NCI-H748 (cell line): ENCODE data around the gene COPS3.
"Not testable (repeated sequence)": the region's sequence is repeated elsewhere in the genome, so short reads cannot be mapped to it uniquely, and the experiment has no call there.

ENCODE experiments used
- DNase-seq: peaks from one replicate; lab custom pipeline; 2025; ENCODE audit not compliant: unreplicated experiment; lab: John Stamatoyannopoulos, UW

Gene COPS3

GRCh38 chr17:17303010-17303846 lies 22.2 kb upstream of the COPS3 start, which contains the start of gene NT5M:
Gene NT5M (plus strand): TSS chr17:17303373. CDS start chr17:17303551, 178 bp downstream.
- DNase-seq = peak; percentile 97

GRCh38 chr17:17301659-17302058 lies 20.6 kb upstream of the COPS3 start:
- not testable (repeated sequence) for DNase-seq

- DNase-seq = peak; percentile 25
Observed at GRCh38 chr17:17300624-17301568, 19.9 kb upstream of the COPS3 start.

- no peak for DNase-seq
Observed at GRCh38 chr17:17298108-17298507, 17.1 kb upstream of the COPS3 start.

GRCh38 chr17:17297217-17297616 lies 16.2 kb upstream of the COPS3 start:
- DNase-seq = no peak

GRCh38 chr17:17295141-17295540 lies 14.1 kb upstream of the COPS3 start:
- DNase-seq = no peak

GRCh38 chr17:17289701-17290100 lies 8.7 kb upstream of the COPS3 start:
- DNase-seq = no peak

- DNase-seq = no peak
Observed at GRCh38 chr17:17289086-17289485, 8.0 kb upstream of the COPS3 start.

GRCh38 chr17:17285951-17286350 lies 4.9 kb upstream of the COPS3 start:
- DNase-seq = no peak

- no peak for DNase-seq
Observed at GRCh38 chr17:17279316-17279715, 1.7 kb downstream of the COPS3 start.

- DNase-seq = not testable (repeated sequence)
Observed at GRCh38 chr17:17277431-17277830, 3.6 kb downstream of the COPS3 start.

- no peak for DNase-seq
Observed at GRCh38 chr17:17275971-17276370, 5.1 kb downstream of the COPS3 start.

GRCh38 chr17:17269926-17270773 lies 10.9 kb downstream of the COPS3 start:
- DNase-seq = no peak

- DNase-seq = no peak
Observed at GRCh38 chr17:17264430-17264829, 16.6 kb downstream of the COPS3 start.

GRCh38 chr17:17258998-17259397 lies 22.0 kb downstream of the COPS3 start:
- DNase-seq = no peak

GRCh38 chr17:17258011-17258410 lies 23.0 kb downstream of the COPS3 start:
- no peak for DNase-seq

- DNase-seq = no peak
Observed at GRCh38 chr17:17256316-17256715, 24.7 kb downstream of the COPS3 start.

- not testable (repeated sequence) for DNase-seq
Observed at GRCh38 chr17:17255689-17256088, 25.4 kb downstream of the COPS3 start.

GRCh38 chr17:17254036-17254435 lies 27.0 kb downstream of the COPS3 start:
- no peak for DNase-seq

- DNase-seq = no peak
Observed at GRCh38 chr17:17253406-17253805, 27.6 kb downstream of the COPS3 start.

- no peak for DNase-seq
Observed at GRCh38 chr17:17252149-17252661, 28.8 kb downstream of the COPS3 start.
